ENCODE data around the gene PIK3R2. TPM values are rescaled to one million over a fixed set of nuclear protein-coding genes. Genes with fewer than 3 reads are reported as not detected.

PIK3R2 gene
- total and polyA plus RNA-seq, 2 of the 4 experiments (the other 2 are of a cell fraction) = 12.2 to 25.1 TPM

DNA sequence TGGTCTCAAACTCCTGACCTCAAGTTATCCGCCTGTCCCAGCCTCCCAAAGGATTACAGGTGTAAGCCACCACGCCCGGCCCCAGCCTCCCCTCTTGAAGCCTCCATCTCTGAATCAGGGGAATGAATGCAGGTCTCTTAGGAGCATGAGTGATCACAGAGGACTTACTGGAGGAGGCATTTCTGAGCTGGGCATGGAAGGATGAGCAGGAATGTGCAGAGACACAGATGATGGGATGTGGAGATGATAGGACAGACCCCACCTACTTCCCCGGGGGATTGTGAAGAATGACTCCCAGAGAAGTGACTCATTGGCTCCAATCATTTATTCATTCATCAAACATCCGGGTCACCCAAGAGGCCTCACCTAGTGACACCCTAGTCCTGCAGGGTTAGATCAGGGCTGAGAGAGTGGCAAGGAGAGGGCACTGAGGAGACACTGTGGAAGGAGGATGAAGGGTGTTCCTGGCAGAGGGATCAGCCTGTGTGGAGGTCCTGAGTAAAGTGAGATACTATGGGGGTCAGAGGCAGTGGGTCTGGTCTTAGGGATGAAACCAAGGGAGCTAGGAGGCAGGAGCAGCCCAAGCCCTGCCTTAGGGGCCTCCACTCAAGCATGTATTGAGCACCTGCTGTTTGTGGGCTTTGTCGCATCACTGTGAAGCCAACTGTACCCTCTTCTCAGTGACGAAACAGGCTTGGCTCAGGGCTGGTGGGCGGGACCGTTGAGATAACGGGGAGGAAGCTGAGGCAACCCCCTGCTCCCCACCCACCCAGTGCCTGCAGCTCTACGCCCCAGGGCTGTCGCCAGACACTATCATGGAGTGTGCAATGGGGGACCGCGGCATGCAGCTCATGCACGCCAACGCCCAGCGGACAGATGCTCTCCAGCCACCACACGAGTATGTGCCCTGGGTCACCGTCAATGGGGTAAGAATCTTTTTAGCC, 23.7 kb downstream of the PIK3R2 start:
- H4K91ac ChIP-seq (ENCODE audit: insufficient read depth, low read depth, low read length) = no peak overlapping the region
- no peak overlapping the region for H2BK120ac ChIP-seq (ENCODE audit: low read depth, low read length)
- H4K20me1 ChIP-seq (ENCODE audit: insufficient read depth, low read length) = no peaks in the 10 kb centered on the region
- H3K14ac ChIP-seq (replicated peaks; ENCODE audit: low read depth, low read length) = no peak overlapping the region; the same call in 1 of the 2 replicates
- no peak overlapping the region for H2AFZ ChIP-seq (replicated peaks; ENCODE audit: low read length, poor library complexity)
- H3K18ac ChIP-seq (ENCODE audit: low read depth, low read length) = no peak overlapping the region
- no peak overlapping the region for H3K56ac ChIP-seq (ENCODE audit: extremely low read depth, insufficient read depth, low read length)
- ChIA-PET POLR2A (ENCODE audit: unreplicated experiment) (no interaction called here), CTCF (interaction anchor here (1.0 kb wide), 1 partner anchor 9 kb away, joined by 4 read pairs; no protein-coding TSS in a partner anchor)
- dilution Hi-C loops (cut with HindIII; ENCODE audit: low sequenced_read_pairs, unreplicated experiment) = no loop called here
- H3K27ac ChIP-seq (ENCODE audit: insufficient read depth, low read length) = no peak overlapping the region
- no peak overlapping the region for H2BK5ac ChIP-seq (ENCODE audit: low read depth, low read length, poor library complexity, severe bottlenecking)
- no peak for ATAC-seq (ENCODE audit: low read depth)
- H3K4me3 ChIP-seq (ENCODE audit: insufficient read depth, low read depth, low read length) = no peak overlapping the region
- H3K9me1 ChIP-seq (ENCODE audit: insufficient read depth, low read length) = 0 out of 2 replicates have a peak, but pooled peaks cover 3% of the 10 kb centered on the region
- no peak overlapping the region for H3K4me2 ChIP-seq (ENCODE audit: low read depth, low read length)
- in situ Hi-C loops (cut with MboI; ENCODE audit: low sequenced_read_pairs) = no loop called here
- H3K23ac ChIP-seq (ENCODE audit: low read depth, low read length) = no peak overlapping the region
- no peaks in the 10 kb centered on the region for H3K36me3 ChIP-seq (ENCODE audit: control insufficient read depth, insufficient read depth, low read length)
- no peak overlapping the region for H3K4ac ChIP-seq (ENCODE audit: low read depth, low read length)
- TF ChIP-seq BHLHE40 (IDR thresholded peaks at IDR 0.05; ENCODE audit: low read depth, low read length) = no peak
- TF ChIP-seq, protein P1, sequence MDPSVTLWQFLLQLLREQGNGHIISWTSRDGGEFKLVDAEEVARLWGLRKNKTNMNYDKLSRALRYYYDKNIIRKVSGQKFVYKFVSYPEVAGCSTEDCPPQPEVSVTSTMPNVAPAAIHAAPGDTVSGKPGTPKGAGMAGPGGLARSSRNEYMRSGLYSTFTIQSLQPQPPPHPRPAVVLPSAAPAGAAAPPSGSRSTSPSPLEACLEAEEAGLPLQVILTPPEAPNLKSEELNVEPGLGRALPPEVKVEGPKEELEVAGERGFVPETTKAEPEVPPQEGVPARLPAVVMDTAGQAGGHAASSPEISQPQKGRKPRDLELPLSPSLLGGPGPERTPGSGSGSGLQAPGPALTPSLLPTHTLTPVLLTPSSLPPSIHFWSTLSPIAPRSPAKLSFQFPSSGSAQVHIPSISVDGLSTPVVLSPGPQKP (IDR thresholded peaks at IDR 0.05; ENCODE audit: borderline replicate concordance, low read depth, low read length) = no peak
- TF ChIP-seq MAZ (IDR thresholded peaks at IDR 0.05; ENCODE audit: borderline replicate concordance, low read depth, low read length) = no peak
- no peak for DNase-seq
- peaks cover 3% of the 10 kb centered on the region; the same call in 1 of the 2 replicates for H3K4me1 ChIP-seq (ENCODE audit: control insufficient read depth, insufficient read depth, low read length)
- H2BK20ac ChIP-seq (ENCODE audit: low read depth, low read length) = no peak overlapping the region
- BruUV-seq (replicated peaks) = no TSS peak
- no peak overlapping the region for H2BK15ac ChIP-seq (ENCODE audit: low read depth, low read length)
- intact Hi-C loops (cut with micrococcal nuclease) = no loop called here
- H2AK5ac ChIP-seq (ENCODE audit: low read depth, low read length) = no peak overlapping the region
- H3K9me3 ChIP-seq (ENCODE audit: control insufficient read depth, insufficient read depth, low read length) = no peaks in the 10 kb centered on the region
- WGBS, 2 experiments (ENCODE audit: extremely low coverage in 2 of 2, insufficient read length in 1 of 2) = 85% methylated on average over 5 of the region's 19 CpGs; no CpG with 5 or more reads in 1 of the 2 experiments
- H2AK9ac ChIP-seq (replicated peaks; ENCODE audit: low read depth, low read length, poor library complexity) = peak overlapping the region; percentile 13
- no peaks in the 10 kb centered on the region for H3K79me1 ChIP-seq (ENCODE audit: low read depth in 1 of 2, low read length in 2 of 2)
- no peak overlapping the region for H4K5ac ChIP-seq (ENCODE audit: low read depth, low read length)
- no peak overlapping the region for H4K8ac ChIP-seq (ENCODE audit: low read depth in 2 of 2, low read length in 2 of 2)
- peaks cover 4% of the 10 kb centered on the region; the same call in 1 of the 2 replicates for H3K27me3 ChIP-seq (ENCODE audit: control insufficient read depth, insufficient read depth, low read length)
- no peak overlapping the region for H3K9ac ChIP-seq (ENCODE audit: low read depth, low read length)
